HepG2 (cell line): ENCODE measurements around the gene SLC35A1. TPM values are rescaled to one million over a fixed set of nuclear protein-coding genes. Genes with fewer than 3 reads are reported as not detected.

Experiments used
- ATAC-seq: fragments of 200-7000 bp; cut with Tn5 transposase; 3 replicates; pipeline ENCODE4 v1.9.1; 2020; ENCODE audit warnings: mild to moderate bottlenecking, moderate library complexity
- BruUV-seq: library from RNA; stranded (reverse); fragments of 400-500 nt; replicated peaks from 2 replicates; lab custom pipeline; 2021; lab: Mats Ljungman, UMichigan
- CTCF ChIA-PET: fragments of 300-600 bp; formaldehyde crosslinking; extraction: SDS; loops from one replicate; lab custom pipeline; 2021; ENCODE audit warnings: low total read pairs, inconsistent platforms, low intra/inter-chr PET ratio; lab: Yijun Ruan, JAX
- POLR2A ChIA-PET: fragments of 350-600 bp; sonication (Branson Sonifier 250); formaldehyde crosslinking; loops from one replicate; lab custom pipeline; 2020; ENCODE audit warnings: antibody characterized with exemption, inconsistent platforms; lab: Yijun Ruan, JAX
- DNase-seq: peaks from one replicate; pipeline ENCODE4 v3.0.0-alpha.2; 2015; ENCODE audit warnings: low spot score
- FAIRE-seq: peaks from 3 replicates; lab custom pipeline; 2011; peaks lifted over from hg19 to GRCh38; lab: Jason Lieb, UNC
- H2AFZ ChIP-seq: one replicate; pipeline ENCODE4 v1.6.1; 2011; ENCODE audit warnings: low read length, inconsistent platforms
- H3K27ac ChIP-seq: fragments of 300-600 bp; 3 replicates; pipeline ENCODE4 v1.8.0; 2011; ENCODE audit warnings: mixed run types, mild to moderate bottlenecking, mixed read lengths, low read length, inconsistent platforms; ENCODE audit not compliant: insufficient read depth; ENCODE audit errors: extremely low read length
- H3K27me3 ChIP-seq, 2 experiments: fragments of 200-600 bp in 1 of 2; 2 replicates in 1 of 2; 3 replicates in 1 of 2; pipeline versions ENCODE4 v1.6.0 to v1.8.0; 2011; ENCODE audit warnings: low read length in 2 of 2, mild to moderate bottlenecking in 2 of 2, moderate library complexity in 2 of 2, inconsistent platforms in 1 of 2; ENCODE audit not compliant: insufficient read depth in 2 of 2, control insufficient read depth in 1 of 2
- H3K36me3 ChIP-seq, 2 experiments: fragments of 200-600 bp in 1 of 2; replicated peaks in 1 of 2; 2 replicates in 1 of 2; 3 replicates in 1 of 2; pipeline versions ENCODE4 v1.5.1 to v1.8.0; 2011; ENCODE audit warnings: low read length in 2 of 2, inconsistent platforms in 1 of 2; ENCODE audit not compliant: insufficient read depth in 2 of 2, control insufficient read depth in 1 of 2
- H3K4me1 ChIP-seq: 2 replicates; pipeline ENCODE4 v1.5.1; 2012; ENCODE audit warnings: low read length, inconsistent platforms; ENCODE audit not compliant: insufficient read depth
- H3K4me2 ChIP-seq: 2 replicates; pipeline ENCODE4 v1.6.0; 2011; ENCODE audit warnings: low read depth, low read length, inconsistent platforms
- H3K4me3 ChIP-seq, 3 experiments: fragments of 200-600 bp in 1 of 3; sonication (generic), shearing (Covaris generic) in 1 of 3; replicated peaks in 1 of 3; 2 replicates each; pipeline ENCODE4 v1.5.1; 2011 to 2016; ENCODE audit warnings: low read length in 3 of 3, inconsistent platforms in 2 of 3, low read depth in 2 of 3, mild to moderate bottlenecking in 2 of 3, control low read depth in 1 of 3, mixed read lengths in 1 of 3; ENCODE audit not compliant: insufficient read depth in 1 of 3
- H3K79me2 ChIP-seq: one replicate; pipeline ENCODE4 v1.6.1; 2011; ENCODE audit warnings: low read length, inconsistent platforms; ENCODE audit not compliant: insufficient read depth
- H3K9ac ChIP-seq: 2 replicates; pipeline ENCODE4 v1.6.0; 2011; ENCODE audit warnings: mild to moderate bottlenecking, low read depth, low read length, inconsistent platforms; ENCODE audit not compliant: insufficient read depth
- H3K9me3 ChIP-seq: 2 replicates; pipeline ENCODE4 v1.5.1; 2012; ENCODE audit warnings: mild to moderate bottlenecking, low read length
- H4K20me1 ChIP-seq: 2 replicates; pipeline ENCODE4 v1.6.0; 2011; ENCODE audit warnings: inconsistent platforms, mild to moderate bottlenecking, low read length, moderate library complexity; ENCODE audit not compliant: insufficient read depth
- ATF7-NPFF ChIP-seq: sonication (generic); formaldehyde crosslinking; IDR thresholded peaks from 2 replicates; pipeline ENCODE4 v1.8.1; 2023; ENCODE audit warnings: mild to moderate bottlenecking, low read depth, missing genetic modification reagents, moderate library complexity
- ETV6 ChIP-seq: sonication (generic); formaldehyde crosslinking; conservative IDR thresholded peaks from 2 replicates; pipeline ENCODE4 v1.4.0; 2020; ENCODE audit warnings: missing genetic modification reagents
- PHB2 ChIP-seq: fragments of 450-650 bp; IDR thresholded peaks from 2 replicates; pipeline ENCODE4 v1.6.1; 2018; ENCODE audit not compliant: partially characterized antibody
- SOX6 ChIP-seq, 2 experiments: fragments of 450-650 bp in 1 of 2; sonication (generic) in 1 of 2; formaldehyde crosslinking in 1 of 2; IDR thresholded peaks; 2 replicates each; pipeline versions ENCODE4 v1.4.0 to v1.6.1; 2017 to 2020; ENCODE audit warnings: antibody characterized with exemption in 1 of 2, mild to moderate bottlenecking in 1 of 2, missing genetic modification reagents in 1 of 2
- ZNF317 ChIP-seq: sonication (generic); formaldehyde crosslinking; IDR thresholded peaks from 2 replicates; pipeline ENCODE4 v1.5.0; 2020; ENCODE audit warnings: mild to moderate bottlenecking, missing genetic modification reagents
- ZNF615 ChIP-seq: sonication (generic); formaldehyde crosslinking; IDR thresholded peaks from 2 replicates; pipeline ENCODE4 v1.5.0; 2020; ENCODE audit warnings: mild to moderate bottlenecking, missing genetic modification reagents, borderline replicate concordance
- WGBS: methylation state at CpG from one replicate; pipeline ENCODE4 v1.1.6; 2017; ENCODE audit warnings: low lambda C conversion rate; 5-methylcytosine and 5-hydroxymethylcytosine counted together
- in situ Hi-C: cut with HindIII; loops from 2 replicates; pipeline ENCODE4 v1.10.0; 2017; ENCODE audit warnings: low pct_unique_long_range_greater_than_20kb; ENCODE audit not compliant: extremely low pct_ligation_motif_present
- intact Hi-C: fragments of 100-400 bp; cut with micrococcal nuclease; formaldehyde crosslinking; loops from one replicate; pipeline ENCODE4 v1.10.0; 2022; ENCODE audit not compliant: unreplicated experiment
- polyA plus RNA-seq, 8 experiments: library from polyadenylated mRNA; depleted of rRNA in 3 of 8; stranded (reverse) in 7 of 8; unstranded in 1 of 8; fragments of >200 nt; fragmentation: Illumina TruSeq in 4 of 8; extraction: Trizol in 4 of 8; gene quantifications; 2 replicates each; pipeline versions ENCODE4 v1.2.1 to v1.2.3, GENCODE V29; 2011 to 2016; ENCODE audit warnings: low read depth in 4 of 8, missing spikeins in 1 of 8, mixed read lengths in 1 of 8; ENCODE audit not compliant: insufficient read depth in 1 of 8
- total RNA-seq, 5 experiments: library from RNA; depleted of rRNA; stranded (reverse); fragments of >200 nt; fragmentation: Illumina TruSeq; extraction: Trizol; gene quantifications; 2 replicates each; pipeline ENCODE4 v1.2.3, GENCODE V29; 2016; ENCODE audit warnings: low read depth in 1 of 5
- TF ChIP-seq, protein P1 (sequence below): sonication (generic); formaldehyde crosslinking; IDR thresholded peaks from 2 replicates; pipeline ENCODE4 v1.4.0; 2020; ENCODE audit warnings: missing genetic modification reagents, mild to moderate bottlenecking, borderline replicate concordance
- TF ChIP-seq, protein P2 (sequence below): sonication (generic); formaldehyde crosslinking; IDR thresholded peaks from 2 replicates; pipeline ENCODE4 v1.5.1; 2020; ENCODE audit warnings: missing genetic modification reagents, mild to moderate bottlenecking, borderline replicate concordance
- TF ChIP-seq, protein P3 (sequence below): sonication (generic); formaldehyde crosslinking; IDR thresholded peaks from 2 replicates; pipeline ENCODE4 v1.4.0; 2020; ENCODE audit warnings: mild to moderate bottlenecking, missing genetic modification reagents, borderline replicate concordance
- TF ChIP-seq, protein P4 (sequence below): sonication (generic); formaldehyde crosslinking; conservative IDR thresholded peaks from 2 replicates; pipeline ENCODE4 v1.4.0; 2020; ENCODE audit warnings: mild to moderate bottlenecking, missing genetic modification reagents, moderate library complexity

The SLC35A1 gene
- total and polyA plus RNA-seq, 2 of the 13 experiments (the other 11 are each of a cell fraction or from before 2014, with no cell fraction given): 24.8 to 25.1 TPM

DNA sequence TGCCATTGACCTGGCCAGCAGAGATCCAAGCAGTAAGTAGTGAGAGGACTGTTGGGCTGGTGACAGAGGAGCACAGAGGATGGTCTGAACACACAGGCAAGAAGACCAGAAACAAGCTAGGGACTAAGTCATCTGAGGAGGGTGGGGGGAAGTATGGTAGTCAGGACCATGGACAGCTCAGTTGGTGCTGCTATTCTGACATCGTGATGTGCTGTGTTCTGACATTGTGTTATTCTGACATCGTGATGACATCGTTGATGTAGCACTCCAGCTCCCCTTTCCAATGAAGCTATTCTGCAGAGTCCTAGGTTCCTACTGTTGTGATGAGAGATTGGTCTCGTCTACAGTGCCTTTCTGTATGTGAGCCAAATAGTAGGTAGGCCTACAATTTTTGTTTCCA is 36.3 kb upstream of the SLC35A1 start (continued):
- TF ChIP-seq, protein P1, sequence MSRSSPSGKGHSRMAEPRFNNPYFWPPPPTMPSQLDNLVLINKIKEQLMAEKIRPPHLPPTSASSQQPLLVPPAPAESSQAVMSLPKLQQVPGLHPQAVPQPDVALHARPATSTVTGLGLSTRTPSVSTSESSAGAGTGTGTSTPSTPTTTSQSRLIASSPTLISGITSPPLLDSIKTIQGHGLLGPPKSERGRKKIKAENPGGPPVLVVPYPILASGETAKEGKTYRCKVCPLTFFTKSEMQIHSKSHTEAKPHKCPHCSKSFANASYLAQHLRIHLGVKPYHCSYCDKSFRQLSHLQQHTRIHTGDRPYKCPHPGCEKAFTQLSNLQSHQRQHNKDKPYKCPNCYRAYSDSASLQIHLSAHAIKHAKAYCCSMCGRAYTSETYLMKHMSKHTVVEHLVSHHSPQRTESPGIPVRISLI (CRISPR knock-in tag): no peak
- TF ChIP-seq ATF7-NPFF (peak; percentile 40; the same call in 1 of the 2 replicates), ETV6 (CRISPR knock-in tag) (no peak), ZNF317 (peak; percentile 70)

DNA sequence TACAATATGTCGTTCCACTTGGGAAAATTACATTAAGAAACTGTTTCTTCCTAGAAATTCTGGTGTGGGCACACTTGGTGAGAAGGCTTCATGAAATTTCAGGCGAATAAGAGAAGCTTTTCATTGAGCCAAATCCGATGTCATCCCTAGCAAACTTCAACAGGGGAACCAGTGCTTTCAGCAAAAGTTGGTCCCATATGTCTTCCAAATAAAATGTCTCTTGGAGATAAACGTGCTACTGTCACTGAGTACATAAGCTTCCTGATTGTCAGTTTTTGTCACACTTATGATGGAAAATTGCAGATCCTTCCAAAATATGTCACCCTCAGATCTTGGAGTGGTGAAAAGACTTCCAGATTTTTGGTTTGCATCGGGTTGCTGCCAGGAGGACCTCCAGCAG is 31.1 kb upstream of the SLC35A1 start:
- intact Hi-C loops: no loop called here
- ATAC-seq (no peak), DNase-seq (no peak), FAIRE-seq (no peak)
- no peaks in the 10 kb centered on the region for H3K4me1 ChIP-seq
- H3K36me3 ChIP-seq: no peaks in the 10 kb centered on the region
- H3K4me2 ChIP-seq: no peak overlapping the region
- peaks cover 0 to 2% of the 10 kb centered on the region in 2 experiments; a peak in 1 of 5 replicates for H3K27me3 ChIP-seq
- H2AFZ ChIP-seq: no peak overlapping the region
- no peaks in the 10 kb centered on the region for H4K20me1 ChIP-seq
- BruUV-seq: no TSS peak
- CTCF ChIA-PET: no interaction called here
- in situ Hi-C loops: no loop called here
- H3K9ac ChIP-seq: no peak overlapping the region
- H3K4me3 ChIP-seq: no peak overlapping the region
- POLR2A ChIA-PET: no interaction called here
- H3K79me2 ChIP-seq: no peaks in the 10 kb centered on the region
- no peak overlapping the region for H3K27ac ChIP-seq
- 3% methylated on average over 5 of the region's 5 CpGs for WGBS
- no peaks in the 10 kb centered on the region for H3K9me3 ChIP-seq
- TF ChIP-seq ZNF615 (CRISPR knock-in tag): no peak
- TF ChIP-seq, protein P2, sequence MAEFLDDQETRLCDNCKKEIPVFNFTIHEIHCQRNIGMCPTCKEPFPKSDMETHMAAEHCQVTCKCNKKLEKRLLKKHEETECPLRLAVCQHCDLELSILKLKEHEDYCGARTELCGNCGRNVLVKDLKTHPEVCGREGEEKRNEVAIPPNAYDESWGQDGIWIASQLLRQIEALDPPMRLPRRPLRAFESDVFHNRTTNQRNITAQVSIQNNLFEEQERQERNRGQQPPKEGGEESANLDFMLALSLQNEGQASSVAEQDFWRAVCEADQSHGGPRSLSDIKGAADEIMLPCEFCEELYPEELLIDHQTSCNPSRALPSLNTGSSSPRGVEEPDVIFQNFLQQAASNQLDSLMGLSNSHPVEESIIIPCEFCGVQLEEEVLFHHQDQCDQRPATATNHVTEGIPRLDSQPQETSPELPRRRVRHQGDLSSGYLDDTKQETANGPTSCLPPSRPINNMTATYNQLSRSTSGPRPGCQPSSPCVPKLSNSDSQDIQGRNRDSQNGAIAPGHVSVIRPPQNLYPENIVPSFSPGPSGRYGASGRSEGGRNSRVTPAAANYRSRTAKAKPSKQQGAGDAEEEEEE (CRISPR knock-in tag): no peak
- TF ChIP-seq SOX6 (IDR thresholded peaks at IDR 0.05): no peak
- TF ChIP-seq SOX6 (CRISPR knock-in tag; IDR thresholded peaks at IDR 0.05): no peak
- TF ChIP-seq, protein P3, sequence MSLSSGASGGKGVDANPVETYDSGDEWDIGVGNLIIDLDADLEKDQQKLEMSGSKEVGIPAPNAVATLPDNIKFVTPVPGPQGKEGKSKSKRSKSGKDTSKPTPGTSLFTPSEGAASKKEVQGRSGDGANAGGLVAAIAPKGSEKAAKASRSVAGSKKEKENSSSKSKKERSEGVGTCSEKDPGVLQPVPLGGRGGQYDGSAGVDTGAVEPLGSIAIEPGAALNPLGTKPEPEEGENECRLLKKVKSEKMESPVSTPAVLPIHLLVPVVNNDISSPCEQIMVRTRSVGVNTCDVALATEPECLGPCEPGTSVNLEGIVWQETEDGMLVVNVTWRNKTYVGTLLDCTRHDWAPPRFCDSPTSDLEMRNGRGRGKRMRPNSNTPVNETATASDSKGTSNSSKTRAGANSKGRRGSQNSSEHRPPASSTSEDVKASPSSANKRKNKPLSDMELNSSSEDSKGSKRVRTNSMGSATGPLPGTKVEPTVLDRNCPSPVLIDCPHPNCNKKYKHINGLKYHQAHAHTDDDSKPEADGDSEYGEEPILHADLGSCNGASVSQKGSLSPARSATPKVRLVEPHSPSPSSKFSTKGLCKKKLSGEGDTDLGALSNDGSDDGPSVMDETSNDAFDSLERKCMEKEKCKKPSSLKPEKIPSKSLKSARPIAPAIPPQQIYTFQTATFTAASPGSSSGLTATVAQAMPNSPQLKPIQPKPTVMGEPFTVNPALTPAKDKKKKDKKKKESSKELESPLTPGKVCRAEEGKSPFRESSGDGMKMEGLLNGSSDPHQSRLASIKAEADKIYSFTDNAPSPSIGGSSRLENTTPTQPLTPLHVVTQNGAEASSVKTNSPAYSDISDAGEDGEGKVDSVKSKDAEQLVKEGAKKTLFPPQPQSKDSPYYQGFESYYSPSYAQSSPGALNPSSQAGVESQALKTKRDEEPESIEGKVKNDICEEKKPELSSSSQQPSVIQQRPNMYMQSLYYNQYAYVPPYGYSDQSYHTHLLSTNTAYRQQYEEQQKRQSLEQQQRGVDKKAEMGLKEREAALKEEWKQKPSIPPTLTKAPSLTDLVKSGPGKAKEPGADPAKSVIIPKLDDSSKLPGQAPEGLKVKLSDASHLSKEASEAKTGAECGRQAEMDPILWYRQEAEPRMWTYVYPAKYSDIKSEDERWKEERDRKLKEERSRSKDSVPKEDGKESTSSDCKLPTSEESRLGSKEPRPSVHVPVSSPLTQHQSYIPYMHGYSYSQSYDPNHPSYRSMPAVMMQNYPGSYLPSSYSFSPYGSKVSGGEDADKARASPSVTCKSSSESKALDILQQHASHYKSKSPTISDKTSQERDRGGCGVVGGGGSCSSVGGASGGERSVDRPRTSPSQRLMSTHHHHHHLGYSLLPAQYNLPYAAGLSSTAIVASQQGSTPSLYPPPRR: no peak
- TF ChIP-seq, protein P4, sequence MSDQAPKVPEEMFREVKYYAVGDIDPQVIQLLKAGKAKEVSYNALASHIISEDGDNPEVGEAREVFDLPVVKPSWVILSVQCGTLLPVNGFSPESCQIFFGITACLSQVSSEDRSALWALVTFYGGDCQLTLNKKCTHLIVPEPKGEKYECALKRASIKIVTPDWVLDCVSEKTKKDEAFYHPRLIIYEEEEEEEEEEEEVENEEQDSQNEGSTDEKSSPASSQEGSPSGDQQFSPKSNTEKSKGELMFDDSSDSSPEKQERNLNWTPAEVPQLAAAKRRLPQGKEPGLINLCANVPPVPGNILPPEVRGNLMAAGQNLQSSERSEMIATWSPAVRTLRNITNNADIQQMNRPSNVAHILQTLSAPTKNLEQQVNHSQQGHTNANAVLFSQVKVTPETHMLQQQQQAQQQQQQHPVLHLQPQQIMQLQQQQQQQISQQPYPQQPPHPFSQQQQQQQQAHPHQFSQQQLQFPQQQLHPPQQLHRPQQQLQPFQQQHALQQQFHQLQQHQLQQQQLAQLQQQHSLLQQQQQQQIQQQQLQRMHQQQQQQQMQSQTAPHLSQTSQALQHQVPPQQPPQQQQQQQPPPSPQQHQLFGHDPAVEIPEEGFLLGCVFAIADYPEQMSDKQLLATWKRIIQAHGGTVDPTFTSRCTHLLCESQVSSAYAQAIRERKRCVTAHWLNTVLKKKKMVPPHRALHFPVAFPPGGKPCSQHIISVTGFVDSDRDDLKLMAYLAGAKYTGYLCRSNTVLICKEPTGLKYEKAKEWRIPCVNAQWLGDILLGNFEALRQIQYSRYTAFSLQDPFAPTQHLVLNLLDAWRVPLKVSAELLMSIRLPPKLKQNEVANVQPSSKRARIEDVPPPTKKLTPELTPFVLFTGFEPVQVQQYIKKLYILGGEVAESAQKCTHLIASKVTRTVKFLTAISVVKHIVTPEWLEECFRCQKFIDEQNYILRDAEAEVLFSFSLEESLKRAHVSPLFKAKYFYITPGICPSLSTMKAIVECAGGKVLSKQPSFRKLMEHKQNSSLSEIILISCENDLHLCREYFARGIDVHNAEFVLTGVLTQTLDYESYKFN (CRISPR knock-in tag): no peak
- no peak for TF ChIP-seq PHB2
